ENCODE data around the gene TPST1.
"Not testable (repeated sequence)": the region's sequence is repeated elsewhere in the genome, so short reads cannot be mapped to it uniquely, and the experiment has no call there.

TPST1 gene

GRCh38 chr7:66206119-66206933, 1.2 kb downstream of the TPST1 start:
- H3K4me3 ChIP-seq (ENCODE audit: low read length) = peak overlapping the region; percentile 95
- TF ChIP-seq ZNF274 (IDR thresholded peaks at IDR 0.05; ENCODE audit: low read depth, low read length) = no peak

DNA sequence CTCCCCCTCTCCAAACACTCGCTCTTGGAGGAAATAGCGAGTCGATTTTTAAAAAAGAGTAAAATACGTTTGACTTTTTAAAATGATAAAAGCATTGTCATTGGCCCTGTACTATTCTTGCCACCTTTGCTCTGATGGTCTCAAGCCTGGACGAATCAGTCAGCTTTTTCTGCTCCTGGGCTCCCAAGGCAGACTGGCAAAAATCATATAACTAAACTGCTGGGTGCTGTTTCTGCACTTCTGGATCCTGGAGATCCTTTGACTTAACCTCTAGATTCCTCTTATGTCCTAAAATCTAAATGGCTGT, 1.8 kb downstream of the TPST1 start:
- TF ChIP-seq ZNF274 (IDR thresholded peaks at IDR 0.05; ENCODE audit: low read depth, low read length) = no peak
- H3K4me3 ChIP-seq (ENCODE audit: low read length) = peak overlapping the region; percentile 95; the same call in 1 of the 2 replicates

DNA sequence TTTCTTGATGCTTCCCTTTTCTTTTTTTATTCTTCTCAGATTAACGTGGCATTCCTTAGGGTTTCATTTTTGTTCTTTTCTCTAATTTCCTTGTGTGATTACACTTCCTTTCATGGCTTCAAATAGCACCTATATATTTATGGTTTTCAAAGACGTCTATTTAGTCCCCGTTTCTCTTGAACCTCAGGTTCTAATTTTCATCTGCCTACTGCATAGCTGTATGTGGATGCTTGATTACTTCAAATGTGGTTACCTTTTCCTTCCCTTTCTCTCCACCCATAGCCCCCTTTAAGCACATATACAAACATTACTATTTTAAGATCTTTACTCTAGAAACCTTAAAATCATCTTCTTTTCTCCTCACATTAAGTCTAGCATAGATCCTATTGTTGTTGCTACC, 2.4 kb downstream of the TPST1 start:
- no peak for TF ChIP-seq ZNF274 (IDR thresholded peaks at IDR 0.05; ENCODE audit: low read depth, low read length)
- H3K4me3 ChIP-seq (ENCODE audit: low read length) = no peak overlapping the region

DNA sequence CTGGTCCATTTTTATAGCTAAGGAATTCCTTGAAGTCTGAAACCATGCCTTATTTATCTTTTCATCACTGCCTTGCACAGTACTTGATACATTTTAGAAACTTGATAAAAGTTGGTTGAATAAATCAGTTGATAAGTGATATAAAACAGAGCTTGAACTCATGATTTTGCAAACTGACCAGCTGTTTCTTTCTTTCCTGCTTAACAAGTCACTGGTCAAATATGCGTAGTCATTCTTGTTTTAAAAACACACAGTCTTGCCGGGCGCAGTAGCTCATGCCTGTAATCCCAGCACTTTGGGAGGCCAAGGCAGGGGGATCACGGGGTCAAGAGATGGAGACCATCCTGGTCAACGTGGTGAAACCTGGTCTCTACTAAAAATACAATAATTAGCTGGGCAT, 6.3 kb downstream of the TPST1 start:
- TF ChIP-seq ZNF274 (IDR thresholded peaks at IDR 0.05; ENCODE audit: low read depth, low read length) = no peak
- no peak overlapping the region for H3K4me3 ChIP-seq (ENCODE audit: low read length)

DNA sequence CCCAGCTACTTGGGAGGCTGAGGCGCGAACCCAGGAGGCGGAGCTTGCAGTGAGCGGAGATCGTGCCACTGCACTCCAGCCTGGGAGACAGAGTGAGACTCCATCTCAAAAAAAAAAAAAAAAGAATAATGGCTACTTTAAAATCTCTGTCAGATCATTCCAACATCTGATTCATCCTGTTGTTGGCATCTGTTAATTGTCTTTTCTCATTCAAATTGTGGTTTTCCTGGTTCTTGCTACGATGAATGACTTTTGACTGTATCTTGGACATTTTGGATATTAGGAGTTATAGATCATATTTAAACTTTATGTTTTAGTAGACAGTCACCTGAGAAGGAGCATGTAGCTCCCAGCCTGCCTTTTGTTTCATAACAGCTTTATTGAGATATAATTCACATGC, 8.5 kb downstream of the TPST1 start:
- no peak overlapping the region for H3K4me3 ChIP-seq (ENCODE audit: low read length)
- no peak for TF ChIP-seq ZNF274 (IDR thresholded peaks at IDR 0.05; ENCODE audit: low read depth, low read length)

DNA sequence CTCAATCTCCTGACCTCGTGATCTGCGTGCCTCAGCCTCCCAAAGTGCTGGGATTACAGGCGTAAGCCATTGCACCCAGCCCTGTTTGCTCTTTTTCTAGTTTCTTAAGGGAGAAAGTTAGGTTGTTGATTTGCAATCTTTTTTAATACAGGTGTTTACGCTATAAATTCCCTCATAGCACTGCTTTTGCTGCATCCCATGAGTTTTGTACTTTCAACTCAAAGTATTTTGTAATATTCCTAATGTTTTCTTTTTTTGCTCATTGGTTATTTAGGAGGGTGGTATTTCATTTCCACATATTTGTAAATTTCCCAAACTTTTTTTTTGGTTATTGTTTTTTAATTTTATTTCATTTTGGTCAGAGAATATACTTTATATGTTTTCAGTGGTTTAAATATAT, 11.6 kb downstream of the TPST1 start:
- TF ChIP-seq ZNF274 (IDR thresholded peaks at IDR 0.05; ENCODE audit: low read depth, low read length) = no peak
- H3K4me3 ChIP-seq (ENCODE audit: low read length) = no peak overlapping the region

DNA sequence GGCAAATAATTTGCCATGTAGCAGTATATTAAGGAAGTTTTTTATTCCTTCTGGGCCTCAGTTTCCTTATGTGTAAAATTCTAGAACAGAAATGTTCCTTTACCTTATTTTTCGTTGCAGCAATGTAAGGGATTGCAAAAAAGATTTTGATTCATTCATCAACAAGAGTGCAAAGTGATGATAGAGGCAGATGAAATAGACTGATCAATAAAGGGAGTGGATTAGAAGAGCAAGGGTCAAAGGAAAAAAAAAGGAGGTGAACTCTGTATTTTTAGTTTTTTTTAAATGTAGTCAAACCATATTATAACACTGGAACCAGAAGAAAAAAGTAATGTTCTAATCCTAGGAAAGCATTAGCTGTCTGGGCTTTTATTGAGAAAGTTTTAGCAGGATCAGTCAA, 14.7 kb downstream of the TPST1 start:
- H3K4me3 ChIP-seq (ENCODE audit: low read length) = no peak overlapping the region
- no peak for TF ChIP-seq ZNF274 (IDR thresholded peaks at IDR 0.05; ENCODE audit: low read depth, low read length)

- no peak overlapping the region for H3K4me3 ChIP-seq (ENCODE audit: low read length)
- no peak for TF ChIP-seq ZNF274 (IDR thresholded peaks at IDR 0.05; ENCODE audit: low read depth, low read length)
Observed at GRCh38 chr7:66221442-66221841, 16.3 kb downstream of the TPST1 start.

DNA sequence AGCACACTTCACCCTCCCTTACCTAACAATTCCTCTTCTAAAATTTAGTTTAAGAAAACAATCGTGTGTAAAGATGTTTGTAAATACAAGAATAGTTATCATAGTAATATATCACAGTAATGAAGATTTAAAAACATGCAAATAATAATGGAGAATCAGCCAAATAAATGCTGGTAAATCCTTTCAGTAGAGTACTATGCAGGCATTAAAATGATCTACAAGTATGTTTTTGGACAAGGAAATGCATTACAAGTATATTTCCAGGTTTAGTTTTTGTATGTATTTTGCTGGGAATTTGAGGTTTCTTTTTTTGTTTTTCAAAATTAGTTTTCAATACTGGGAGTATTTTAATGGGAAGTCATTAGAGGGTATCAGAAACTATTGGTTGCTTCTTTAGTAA, 22.7 kb downstream of the TPST1 start:
- no peak overlapping the region for H3K4me3 ChIP-seq (ENCODE audit: low read length)
- no peak for TF ChIP-seq ZNF274 (IDR thresholded peaks at IDR 0.05; ENCODE audit: low read depth, low read length)

DNA sequence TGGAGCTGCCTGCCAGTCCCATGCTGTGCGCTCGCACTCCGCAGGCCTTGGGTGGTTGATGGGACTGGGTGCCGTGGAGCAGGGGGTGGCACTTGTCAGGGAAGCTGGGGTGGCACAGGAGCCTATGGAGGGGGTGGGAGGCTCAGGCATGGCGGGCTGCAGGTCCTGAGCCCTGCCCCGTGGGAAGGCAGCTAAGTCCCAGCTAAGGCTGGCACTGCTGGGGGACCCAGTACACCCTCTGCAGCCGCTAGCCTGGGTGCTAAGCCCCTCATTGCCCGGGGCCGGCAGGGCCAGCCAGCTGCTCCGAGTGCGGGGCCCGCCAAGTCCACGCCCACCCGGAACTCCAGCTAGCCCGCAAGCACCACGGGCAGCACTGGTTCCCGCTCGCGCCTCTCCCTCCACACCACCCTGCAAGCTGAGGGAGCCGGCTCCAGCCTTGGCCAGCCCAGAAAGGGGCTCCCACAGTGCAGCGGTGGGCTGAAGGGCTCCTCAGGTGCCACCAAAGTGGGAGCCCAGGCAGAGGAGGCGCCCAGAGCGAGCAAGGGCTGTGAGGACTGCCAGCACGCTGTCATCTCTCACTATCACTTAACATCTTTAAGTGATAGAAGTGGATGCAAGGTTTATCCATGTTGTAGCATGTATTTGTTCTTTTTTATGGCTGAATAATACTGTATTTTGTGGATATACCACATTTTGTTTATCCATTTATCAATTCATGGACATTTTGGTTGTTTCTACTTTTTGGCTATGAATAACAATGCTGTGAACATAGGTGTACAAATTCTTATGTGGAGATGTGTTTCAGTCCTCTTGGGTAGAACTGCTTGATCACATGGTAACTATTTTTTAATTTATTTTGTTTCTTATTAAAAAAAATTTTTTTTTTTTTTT, 26.4 kb downstream of the TPST1 start:
- not testable (repeated sequence) for H3K4me3 ChIP-seq (ENCODE audit: low read length)

GRCh38 chr7:66233638-66234037, 28.5 kb downstream of the TPST1 start:
- no peak overlapping the region for H3K4me3 ChIP-seq (ENCODE audit: low read length)
- TF ChIP-seq ZNF274 (IDR thresholded peaks at IDR 0.05; ENCODE audit: low read depth, low read length) = no peak

- H3K4me3 ChIP-seq (ENCODE audit: low read length) = no peak overlapping the region
- TF ChIP-seq ZNF274 (IDR thresholded peaks at IDR 0.05; ENCODE audit: low read depth, low read length) = no peak
Observed at GRCh38 chr7:66236713-66237303, 31.7 kb downstream of the TPST1 start.

DNA sequence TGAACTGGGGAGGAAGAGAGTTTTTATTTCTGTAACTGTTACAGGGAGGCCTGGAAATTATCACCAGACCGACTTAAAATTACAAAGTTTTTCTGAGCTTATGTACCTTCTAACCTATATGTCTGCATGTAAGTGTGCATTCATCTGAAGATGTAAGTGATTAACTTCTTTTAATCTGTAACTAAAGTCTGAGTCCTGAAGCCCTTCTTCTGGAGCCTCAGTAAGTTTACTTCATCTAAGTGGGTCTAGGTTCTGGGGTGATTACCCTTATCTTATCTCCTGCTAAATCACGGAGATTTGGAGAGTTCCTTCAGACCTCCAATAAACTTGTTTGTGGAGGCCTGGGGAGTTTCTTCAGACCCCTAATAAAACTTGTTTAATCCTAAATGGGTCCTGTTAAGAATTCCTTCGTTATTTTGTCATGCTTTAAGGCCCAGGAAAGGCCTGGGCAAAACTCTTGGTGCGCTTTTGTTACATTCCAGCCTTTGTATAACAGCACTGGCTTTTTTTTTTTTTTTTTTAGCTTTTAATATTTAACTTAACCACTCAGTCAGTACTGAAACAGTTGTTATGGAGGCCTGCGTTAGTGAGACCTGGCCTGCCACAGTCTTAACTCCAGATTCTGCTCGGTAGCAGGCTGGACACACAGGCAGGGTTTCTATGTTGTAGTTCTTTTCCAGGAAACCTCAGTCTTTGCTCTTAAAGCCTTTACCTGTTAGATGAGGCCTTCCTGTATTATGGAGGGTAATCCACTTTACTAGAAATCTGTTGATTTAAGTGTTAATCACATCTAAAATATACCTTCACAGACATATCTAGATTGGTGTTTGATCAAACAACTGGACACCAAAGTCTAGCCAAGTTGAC, 33.0 kb downstream of the TPST1 start:
- no peak for TF ChIP-seq ZNF274 (IDR thresholded peaks at IDR 0.05; ENCODE audit: low read depth, low read length)
- H3K4me3 ChIP-seq (ENCODE audit: low read length) = peak overlapping the region; percentile 36; the same call in 1 of the 2 replicates
